T47D (cell line): ENCODE measurements around the gene REEP3.

Source experiments
- DNase-seq, 2 experiments: peaks; one replicate each; pipeline versions ENCODE4 v3.0.0 to v3.0.0-alpha.2; 2011 to 2012; ENCODE audit warnings: low read depth in 1 of 2, low spot score in 1 of 2
- JUND ChIP-seq: IDR thresholded peaks from 2 replicates; pipeline ENCODE4 v1.6.1; 2012; ENCODE audit warnings: low read depth
- in situ Hi-C: cut with HindIII; loops from 2 replicates; pipeline ENCODE4 v1.10.0; 2016; ENCODE audit warnings: low sequenced_read_pairs, low pct_unique_long_range_greater_than_20kb

Gene REEP3

DNA sequence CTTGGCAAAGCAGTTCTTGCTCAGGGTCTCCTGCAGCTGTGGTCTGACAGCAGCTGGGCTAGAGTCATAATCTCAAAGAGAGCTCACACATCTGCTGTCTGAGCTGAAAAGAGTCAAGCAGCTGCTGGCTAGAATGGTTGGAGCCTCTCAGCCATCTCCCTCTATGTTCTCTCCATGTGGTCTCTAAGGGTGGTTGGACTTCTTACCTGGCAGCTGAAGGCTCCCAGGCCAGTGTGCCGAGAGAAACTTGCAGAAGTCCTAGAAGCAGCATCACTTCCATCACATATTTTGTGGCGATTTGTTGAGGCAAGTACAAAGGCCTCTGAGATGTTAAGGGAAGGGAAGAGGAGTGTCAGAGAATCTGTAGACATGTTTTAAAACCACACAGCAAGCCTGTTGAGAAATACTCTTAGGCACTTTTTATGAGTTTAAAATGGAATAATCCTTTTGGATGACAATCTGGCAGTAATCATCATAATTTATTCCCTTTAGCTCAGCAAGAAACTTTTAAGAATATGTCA, 93.2 kb downstream of the REEP3 start:
- TF ChIP-seq JUND, result no peak
- DNase-seq, result no peak
- in situ Hi-C loops, result no loop called here

DNA sequence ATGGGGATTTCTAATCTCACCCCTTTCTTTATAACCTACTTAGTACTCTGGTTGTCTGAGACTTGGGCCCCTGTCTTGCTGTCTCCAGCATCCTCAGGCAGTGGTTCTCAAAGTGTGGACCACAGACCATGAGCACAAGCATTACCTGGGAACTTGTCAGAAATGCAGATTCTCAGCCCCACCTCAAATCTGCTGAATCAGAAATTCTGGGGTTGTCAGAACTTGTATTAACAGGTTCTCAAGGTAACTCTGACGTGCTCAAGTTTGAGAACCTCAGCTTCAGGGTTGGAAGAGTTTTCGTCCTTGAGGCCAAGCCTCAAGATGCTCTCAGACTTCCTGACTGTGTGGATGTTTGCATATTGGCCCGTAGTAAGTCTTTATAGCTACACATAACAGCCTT, 97.4 kb downstream of the REEP3 start:
- no peak for TF ChIP-seq JUND
- in situ Hi-C loops, result no loop called here
- no peak for DNase-seq

DNA sequence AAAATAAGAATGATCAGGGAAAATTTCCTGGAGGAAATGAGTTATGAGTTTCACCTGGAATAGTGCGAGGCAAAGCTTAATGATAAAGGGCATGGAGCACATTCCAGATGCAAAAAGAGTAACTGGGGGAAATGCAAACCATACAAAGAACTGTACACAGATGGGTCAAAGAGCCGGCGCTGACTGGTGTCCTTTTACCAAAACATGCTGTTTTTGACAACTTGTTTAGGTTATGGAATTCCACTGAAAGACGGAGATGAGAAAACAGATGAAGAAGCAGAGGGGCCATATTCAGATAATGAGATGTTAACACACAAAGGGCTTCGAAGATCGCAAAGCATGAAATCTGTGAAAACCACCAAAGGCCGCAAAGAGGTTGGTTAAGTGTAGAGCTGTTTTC, 98.2 kb downstream of the REEP3 start:
- in situ Hi-C loops, result no loop called here
- TF ChIP-seq JUND, result no peak
- no peak for DNase-seq

DNA sequence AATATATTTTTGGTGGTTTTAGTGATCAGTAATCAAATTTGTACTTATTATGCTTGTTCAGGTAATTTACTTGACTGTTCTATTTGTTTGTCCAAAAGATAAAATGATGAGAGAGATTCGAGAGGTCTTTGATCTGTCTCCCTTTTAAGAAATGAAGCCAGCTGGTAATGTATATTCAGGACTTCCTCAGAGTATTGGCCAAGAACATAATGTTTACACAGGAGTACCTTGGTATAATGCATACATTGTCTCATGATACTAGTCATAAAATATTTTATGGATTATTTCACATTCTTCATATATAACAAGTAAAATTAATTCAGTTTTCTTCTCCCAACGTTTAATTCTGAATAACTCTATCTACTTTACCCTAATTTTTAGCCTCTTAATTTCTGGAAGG, 100.9 kb downstream of the REEP3 start:
- TF ChIP-seq JUND, result no peak
- in situ Hi-C loops, result no loop called here

DNA sequence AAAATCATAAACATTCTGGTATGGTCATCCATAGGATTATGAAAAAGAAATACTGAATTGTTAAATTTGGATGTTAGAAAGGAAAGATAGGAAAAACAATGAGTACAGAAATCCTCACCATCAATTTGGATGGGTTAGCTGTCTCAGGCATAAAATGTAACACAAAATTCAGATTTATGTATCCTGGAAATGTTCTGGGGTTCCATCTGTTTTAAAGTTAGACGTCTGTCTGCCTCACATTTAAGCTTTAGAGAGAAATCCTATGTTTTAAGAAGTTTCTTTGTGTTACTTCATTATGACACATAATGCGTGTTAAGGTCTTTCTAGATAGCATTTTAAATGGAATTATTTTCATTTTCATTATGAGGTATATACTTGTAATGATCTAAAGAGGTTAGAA, 103.5 kb downstream of the REEP3 start:
- no peak for DNase-seq
- in situ Hi-C loops, result no loop called here
- no peak for TF ChIP-seq JUND

More for the DNA sequence above, 100.9 kb downstream of the REEP3 start:
- DNase-seq, result no peak

DNA sequence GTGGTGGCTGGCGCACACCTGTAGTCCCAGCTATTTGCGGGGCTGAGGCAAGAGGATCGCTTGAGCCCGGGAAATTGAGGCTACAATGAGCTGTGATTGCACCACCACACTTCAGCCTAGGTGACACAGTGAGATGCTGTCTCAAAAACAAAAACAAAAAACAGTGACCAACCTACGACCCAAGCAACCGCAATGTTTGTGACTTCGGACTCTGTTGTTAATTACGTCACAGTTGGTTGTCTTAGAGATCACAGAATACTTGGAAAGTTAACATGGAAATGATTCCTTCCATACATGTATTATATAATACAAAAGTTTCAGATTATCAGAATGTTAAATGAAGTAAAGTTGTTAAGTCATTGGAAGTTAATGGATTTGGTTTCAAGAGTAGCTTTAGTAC, 106.2 kb downstream of the REEP3 start:
- TF ChIP-seq JUND, result no peak
- in situ Hi-C loops, result no loop called here
- DNase-seq, result no peak

DNA sequence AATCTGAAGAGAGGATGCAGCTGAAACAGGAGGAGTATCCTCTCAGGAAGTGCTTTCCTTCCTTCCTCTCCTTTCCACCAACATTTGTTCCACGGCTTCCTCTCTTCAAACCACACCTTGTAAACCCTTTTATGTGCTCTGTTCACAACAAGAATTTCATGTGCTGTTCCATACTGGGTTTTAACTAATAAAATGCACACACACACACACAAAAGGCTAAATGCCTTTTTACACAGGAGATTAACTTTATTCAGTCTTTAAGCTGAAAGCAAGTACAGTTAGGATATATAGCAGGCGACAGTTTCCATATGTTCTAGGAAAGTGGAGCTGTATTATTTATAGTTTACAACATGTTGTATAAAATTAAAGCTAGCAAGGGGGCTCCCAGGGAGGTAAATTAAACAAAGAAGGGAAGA, 106.7 kb downstream of the REEP3 start:
- DNase-seq, result no peak
- no peak for TF ChIP-seq JUND

DNA sequence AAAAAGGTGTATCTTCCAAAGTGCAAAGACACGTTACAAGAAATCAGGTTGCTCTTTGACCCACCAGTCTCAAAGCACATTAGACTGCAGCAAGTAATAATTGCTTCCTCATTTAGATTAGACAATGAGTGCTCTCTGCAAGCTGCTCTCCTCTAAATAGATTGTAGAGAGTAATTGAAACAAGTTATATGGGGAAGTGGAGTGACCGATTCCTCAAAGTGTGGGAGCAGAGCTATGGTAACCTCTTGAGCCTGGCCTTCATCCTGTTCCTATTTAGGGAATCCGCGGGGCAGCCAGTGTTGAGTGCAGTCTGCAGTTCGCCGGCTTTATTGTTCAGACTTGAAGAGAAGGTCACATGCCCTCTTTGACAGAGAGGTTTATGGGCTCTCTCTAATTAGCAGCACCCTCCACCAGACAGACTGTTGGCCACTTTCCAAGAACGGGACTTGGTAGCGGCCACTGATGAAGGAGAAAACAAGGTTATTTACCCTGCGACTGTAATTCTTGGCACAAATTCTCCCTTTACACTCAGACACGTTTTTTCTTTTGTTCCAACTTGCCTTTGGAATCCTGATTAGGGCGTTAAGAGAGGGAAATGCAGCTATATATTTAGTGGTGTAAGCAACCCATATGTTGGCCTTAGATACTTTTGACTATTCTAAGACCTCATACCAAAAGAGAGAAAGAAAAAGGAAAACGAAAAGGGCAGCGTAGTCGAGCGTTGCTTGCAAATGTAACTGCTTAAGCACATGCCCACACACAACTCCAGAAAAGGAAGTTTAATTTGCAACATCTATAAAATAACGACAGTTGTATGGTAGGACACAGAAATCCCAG, 107.5 kb downstream of the REEP3 start:
- DNase-seq, result peak; percentile 10 to 60
- in situ Hi-C loops, result no loop called here
- no peak for TF ChIP-seq JUND

More for the DNA sequence above, 106.7 kb downstream of the REEP3 start:
- in situ Hi-C loops, result no loop called here

DNA sequence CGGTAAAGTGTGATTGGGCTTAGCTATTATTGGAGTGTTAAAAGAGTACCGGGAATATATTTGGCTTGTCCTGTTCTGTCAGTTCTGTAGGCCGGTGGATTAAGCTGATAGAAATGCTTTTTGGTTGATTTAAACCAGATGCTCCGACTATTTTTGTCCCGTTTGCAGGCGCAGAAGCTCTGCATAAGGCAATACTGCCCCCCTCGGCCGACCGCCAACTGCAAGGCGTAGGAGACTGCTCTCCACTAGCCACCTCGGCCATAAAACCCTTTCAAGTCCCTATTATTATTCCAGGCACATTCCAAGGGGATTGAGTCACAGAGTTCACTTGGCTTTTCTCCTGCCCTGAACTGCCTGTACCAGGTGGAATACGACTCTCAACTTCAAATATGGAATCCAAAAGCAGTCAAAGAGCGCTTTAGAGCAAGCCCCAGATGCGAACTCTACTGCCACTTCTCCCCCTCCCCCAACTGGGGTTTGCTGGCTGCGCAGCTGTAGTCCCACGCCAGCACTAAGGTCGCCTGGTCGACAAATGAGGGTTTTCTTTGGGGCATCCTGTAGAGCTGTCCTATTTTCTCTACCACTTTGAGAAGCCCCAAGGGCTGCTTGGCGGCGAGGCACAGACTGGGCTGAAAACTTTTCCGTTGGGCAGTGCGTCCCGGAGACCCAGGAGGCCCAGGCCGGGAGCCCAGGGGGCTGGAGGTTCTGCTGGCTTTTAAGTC, 108.3 kb downstream of the REEP3 start:
- in situ Hi-C loops, result no loop called here
- peak; percentile 87 for TF ChIP-seq JUND
- DNase-seq, result peak; percentile 63 to 98

DNA sequence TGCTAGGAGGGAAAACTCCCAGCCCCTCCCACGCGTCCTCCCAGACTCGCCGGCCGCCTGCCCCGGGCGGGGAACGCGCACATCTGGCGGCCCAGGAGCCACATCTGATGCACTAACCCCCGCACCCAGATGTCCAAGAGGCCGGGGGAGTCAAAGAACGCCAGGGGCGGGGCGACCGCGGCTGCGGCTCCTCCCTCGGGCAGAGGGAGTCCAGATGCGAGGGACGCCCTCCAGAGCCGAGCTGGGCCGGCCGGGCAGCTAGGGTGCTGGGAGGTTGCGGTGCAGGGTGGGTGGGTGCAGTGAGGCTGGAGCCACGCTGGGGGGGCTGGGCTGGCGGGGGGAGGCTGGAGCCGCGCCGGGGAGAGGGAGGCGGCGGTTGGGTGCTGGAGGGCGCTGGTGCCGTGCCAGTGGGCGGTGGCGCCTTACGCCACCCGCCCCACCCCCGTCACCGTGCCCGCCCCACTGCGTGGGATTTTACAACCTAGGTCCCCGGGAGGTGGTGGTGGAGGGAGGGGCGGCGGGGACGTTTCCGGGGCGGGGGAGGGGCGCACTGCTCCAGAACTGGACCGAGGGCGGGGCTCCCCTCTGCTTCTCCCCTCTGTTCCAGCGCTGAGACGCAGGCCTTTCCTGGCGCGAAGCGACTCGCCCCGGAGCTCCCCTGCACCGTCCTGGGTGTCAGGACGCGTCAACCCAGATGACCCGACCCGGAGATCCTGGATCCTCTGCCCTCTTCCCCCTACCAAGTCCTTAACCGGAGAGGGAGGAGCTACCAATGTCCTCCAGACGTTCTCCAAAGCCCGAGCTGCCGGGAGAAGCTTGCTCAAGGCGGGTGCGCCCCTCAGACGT, 109.1 kb downstream of the REEP3 start:
- in situ Hi-C loops, result no loop called here
- no peak for TF ChIP-seq JUND
- peak; percentile 66 to 96 for DNase-seq

DNA sequence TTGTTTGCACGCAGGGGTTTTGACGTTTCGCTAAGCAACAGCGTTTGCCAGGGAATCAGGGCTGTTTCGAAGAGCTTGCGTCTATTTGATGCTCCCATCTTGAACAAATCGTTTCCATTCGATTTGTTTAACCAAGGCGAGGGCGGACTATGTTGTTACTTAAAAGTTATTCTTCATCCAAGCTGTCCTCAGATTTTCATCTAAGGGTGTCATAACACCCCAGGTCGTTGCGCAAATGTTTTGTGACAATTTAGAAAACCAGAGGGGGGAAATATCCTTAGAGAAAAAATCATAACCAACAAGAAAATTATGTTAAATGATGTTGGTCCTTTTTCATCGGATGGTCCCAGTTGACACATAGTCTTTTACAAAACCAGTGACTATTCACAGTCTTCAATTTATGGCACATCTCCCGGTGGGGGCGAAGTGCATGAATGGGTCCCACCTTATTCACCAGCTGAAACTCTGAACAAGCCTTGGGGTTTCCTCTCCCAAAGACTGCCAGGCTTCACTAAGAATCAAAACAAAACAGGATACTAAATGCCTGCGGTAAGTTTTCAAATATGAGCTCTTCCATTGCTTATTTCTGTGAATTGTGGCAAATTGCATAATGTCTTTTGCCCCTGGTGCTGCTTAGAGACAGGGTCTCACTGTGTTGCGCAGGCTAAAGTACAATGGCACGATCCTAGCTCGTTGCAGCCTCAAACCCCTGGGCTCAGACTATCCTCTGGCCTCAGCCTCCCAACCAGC, 109.9 kb downstream of the REEP3 start:
- no peak for TF ChIP-seq JUND
- in situ Hi-C loops, result no loop called here
- DNase-seq, result no peak

DNA sequence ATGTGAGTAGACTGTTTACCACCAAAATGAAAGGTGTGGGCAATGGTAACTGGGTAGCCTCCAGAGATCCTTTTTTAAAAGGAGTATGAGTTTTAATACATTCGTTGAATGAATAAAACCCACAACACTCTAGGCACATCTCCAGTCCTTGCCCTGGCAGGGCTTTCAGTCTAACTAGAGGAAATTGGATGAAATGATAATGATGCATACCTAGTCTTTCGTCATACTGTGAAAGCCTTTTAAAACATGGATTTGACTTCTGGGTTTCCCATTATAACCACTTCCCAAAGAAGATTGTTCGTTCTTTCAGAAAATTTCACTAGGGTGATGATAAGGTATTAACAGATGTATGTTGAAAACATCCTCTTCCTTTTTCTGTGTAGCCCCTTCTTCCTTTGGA, 110.8 kb downstream of the REEP3 start:
- in situ Hi-C loops, result no loop called here
- no peak for TF ChIP-seq JUND
- no peak for DNase-seq
